OCI-LY7 (cell line): ENCODE results near the gene AREL1. TPM values are rescaled to one million over a fixed set of nuclear protein-coding genes. Genes with fewer than 3 reads are reported as not detected.

Experiments used
- BruUV-seq: library from RNA; stranded (reverse); fragments of 400-500 nt; replicated peaks from 2 replicates; lab custom pipeline; 2021; lab: Mats Ljungman, UMichigan
- CTCF ChIA-PET: fragments of 300-600 bp; sonication (Branson Sonifier 250); formaldehyde crosslinking; loops from one replicate; lab custom pipeline; 2022; ENCODE audit warnings: antibody characterized with exemption; ENCODE audit not compliant: unreplicated experiment; lab: Charles Lee
- POLR2A ChIA-PET: fragments of 300-600 bp; sonication (Branson Sonifier 250); formaldehyde crosslinking; loops from one replicate; lab custom pipeline; 2022; ENCODE audit warnings: antibody characterized with exemption; lab: Charles Lee
- DNase-seq: peaks from one replicate; pipeline ENCODE4 v3.0.0-alpha.2; 2015; ENCODE audit warnings: low spot score
- H2AFZ ChIP-seq: fragments of 200-600 bp; sonication (generic), shearing (Covaris generic); 2 replicates; pipeline ENCODE4 v1.6.1; 2014; ENCODE audit warnings: mild to moderate bottlenecking, antibody characterized with exemption, low read length, moderate library complexity
- H3K27ac ChIP-seq: fragments of 200-600 bp; sonication (generic); 2 replicates; pipeline ENCODE4 v1.5.1; 2014; ENCODE audit warnings: mixed run types, low read depth, mild to moderate bottlenecking, moderate library complexity, low read length, inconsistent platforms; ENCODE audit not compliant: poor library complexity, severe bottlenecking
- H3K36me3 ChIP-seq: fragments of 200-600 bp; sonication (generic); 2 replicates; pipeline ENCODE4 v1.6.1; 2014; ENCODE audit warnings: mild to moderate bottlenecking, antibody characterized with exemption, low read length, moderate library complexity, mixed read lengths; ENCODE audit not compliant: insufficient read depth
- H3K4me1 ChIP-seq: fragments of 200-600 bp; sonication (generic); 2 replicates; pipeline ENCODE4 v1.5.1; 2014; ENCODE audit warnings: mild to moderate bottlenecking, low read length; ENCODE audit not compliant: insufficient read depth, poor library complexity, severe bottlenecking
- H3K4me2 ChIP-seq: fragments of 200-600 bp; sonication (generic); 2 replicates; pipeline ENCODE4 v1.6.1; 2014; ENCODE audit warnings: mild to moderate bottlenecking, low read length
- H3K4me3 ChIP-seq: fragments of 200-600 bp; sonication (generic); 2 replicates; pipeline ENCODE4 v1.5.1; 2014; ENCODE audit warnings: mild to moderate bottlenecking, low read depth, low read length; ENCODE audit not compliant: poor library complexity, severe bottlenecking
- H3K79me2 ChIP-seq: fragments of 200-600 bp; sonication (generic); 2 replicates; pipeline ENCODE4 v1.6.1; 2016; ENCODE audit warnings: low read depth, mild to moderate bottlenecking, low read length, moderate library complexity, mixed read lengths; ENCODE audit not compliant: insufficient read depth
- H3K9me2 ChIP-seq: fragments of 200-600 bp; sonication (generic); 2 replicates; pipeline ENCODE4 v1.6.1; 2016; ENCODE audit warnings: mild to moderate bottlenecking, low read length, mixed read lengths; ENCODE audit not compliant: insufficient read depth
- H3K9me3 ChIP-seq: fragments of 200-600 bp; sonication (generic); 2 replicates; pipeline ENCODE4 v1.6.1; 2014; ENCODE audit warnings: mild to moderate bottlenecking, mixed run types, low read length, mixed read lengths
- H4K20me1 ChIP-seq: fragments of 200-600 bp; sonication (generic); 2 replicates; pipeline ENCODE4 v1.6.1; 2014; ENCODE audit warnings: mild to moderate bottlenecking, antibody characterized with exemption, low read length, moderate library complexity, mixed read lengths; ENCODE audit not compliant: insufficient read depth
- CTCF ChIP-seq: fragments of 200-600 bp; sonication (generic); conservative IDR thresholded peaks from 2 replicates; pipeline ENCODE4 v1.5.1; 2014; ENCODE audit warnings: mild to moderate bottlenecking, antibody characterized with exemption, low read length, moderate library complexity, mixed read lengths
- EZH2phosphoT487 ChIP-seq: fragments of 200-600 bp; sonication (generic); IDR thresholded peaks from 2 replicates; pipeline ENCODE4 v1.6.1; 2018; ENCODE audit warnings: low read depth, borderline replicate concordance, mild to moderate bottlenecking, mixed run types, antibody characterized with exemption, low read length, moderate library complexity, mixed read lengths
- intact Hi-C: fragments of 100-400 bp; cut with micrococcal nuclease; formaldehyde crosslinking; loops from one replicate; pipeline ENCODE4 v1.10.0; 2022; ENCODE audit not compliant: unreplicated experiment
- total RNA-seq, 2 experiments: library from RNA; depleted of rRNA in 1 of 2; stranded (reverse); fragments of >200 nt in 1 of 2; shearing (Covaris generic) in 1 of 2; gene quantifications; 2 replicates each; pipeline ENCODE4 v1.2.3, GENCODE V29; 2014 to 2022

The AREL1 gene
- total RNA-seq, 2 experiments from 2014 or later: 30.5 to 37.8 TPM

- no peaks in the 10 kb centered on the region for H3K9me3 ChIP-seq
- no peaks in the 10 kb centered on the region for H3K79me2 ChIP-seq
- peak overlapping the region; percentile 39 for H3K4me2 ChIP-seq
- POLR2A ChIA-PET: interaction anchor here (0.6 kb wide), 1 partner anchor 465 kb away, joined by 3 read pairs; no protein-coding TSS in a partner anchor
- BruUV-seq: no TSS peak
- peaks cover 30% of the 10 kb centered on the region for H3K4me1 ChIP-seq
- CTCF ChIA-PET: interaction anchor here (0.6 kb wide), 1 partner anchor 413 kb away, joined by 3 read pairs; no protein-coding TSS in a partner anchor
- no peak overlapping the region for H3K27ac ChIP-seq
- H3K9me2 ChIP-seq: no peaks in the 10 kb centered on the region
- H2AFZ ChIP-seq: no peak overlapping the region
- no peak for TF ChIP-seq EZH2phosphoT487
- TF ChIP-seq CTCF: no peak
- H4K20me1 ChIP-seq: no peaks in the 10 kb centered on the region
- intact Hi-C loops: loop anchor here (5.0 kb wide), 1 partner anchor 253 kb away; no protein-coding TSS in a partner anchor
- DNase-seq: no peak
- no peak overlapping the region for H3K4me3 ChIP-seq
- no peaks in the 10 kb centered on the region for H3K36me3 ChIP-seq
Observed at GRCh38 chr14:74614508-74615495, 98.1 kb downstream of the AREL1 start.

- no peak overlapping the region for H2AFZ ChIP-seq
- intact Hi-C loops: loop anchor here (5.0 kb wide), 1 partner anchor 251 kb away; no protein-coding TSS in a partner anchor
- H4K20me1 ChIP-seq: no peaks in the 10 kb centered on the region
- TF ChIP-seq CTCF (no peak), EZH2phosphoT487 (no peak)
- no peak overlapping the region for H3K4me3 ChIP-seq
- no peaks in the 10 kb centered on the region for H3K36me3 ChIP-seq
- no peak overlapping the region for H3K4me2 ChIP-seq
- BruUV-seq: no TSS peak
- no peak overlapping the region for H3K27ac ChIP-seq
- POLR2A ChIA-PET: no interaction called here
- no peaks in the 10 kb centered on the region for H3K9me3 ChIP-seq
- H3K79me2 ChIP-seq: no peaks in the 10 kb centered on the region
- H3K9me2 ChIP-seq: no peaks in the 10 kb centered on the region
- H3K4me1 ChIP-seq: peaks cover 32% of the 10 kb centered on the region
- no peak for DNase-seq
- CTCF ChIA-PET: no interaction called here
Observed at GRCh38 chr14:74613211-74613914, 99.5 kb downstream of the AREL1 start.
